ENCODE measurements around the gene LRRC59. TPM values are rescaled to one million over a fixed set of nuclear protein-coding genes. Genes with fewer than 3 reads are reported as not detected.

LRRC59 gene
- total RNA-seq, 1 experiment from 2014 or later: 137 TPM

GRCh38 chr17:50361561-50362480 lies 35.5 kb downstream of the LRRC59 start:
- DNase-seq (ENCODE audit: low spot score): peak; percentile 73

- no peak for DNase-seq (ENCODE audit: low spot score)
Observed at GRCh38 chr17:50360486-50361115, 36.7 kb downstream of the LRRC59 start.

GRCh38 chr17:50359998-50360461 lies 37.3 kb downstream of the LRRC59 start:
- DNase-seq (ENCODE audit: low spot score): no peak

GRCh38 chr17:50359005-50359699 lies 38.2 kb downstream of the LRRC59 start:
- no peak for DNase-seq (ENCODE audit: low spot score)

- no peak for DNase-seq (ENCODE audit: low spot score)
Observed at GRCh38 chr17:50358177-50358576, 39.1 kb downstream of the LRRC59 start.

GRCh38 chr17:50356892-50357510 lies 40.3 kb downstream of the LRRC59 start:
- no peak for DNase-seq (ENCODE audit: low spot score)

GRCh38 chr17:50356418-50356817 lies 40.9 kb downstream of the LRRC59 start:
- no peak for DNase-seq (ENCODE audit: low spot score)

- no peak for DNase-seq (ENCODE audit: low spot score)
Observed at GRCh38 chr17:50355701-50356341, 41.5 kb downstream of the LRRC59 start.

- DNase-seq (ENCODE audit: low spot score): no peak
Observed at GRCh38 chr17:50355336-50355700, 42.0 kb downstream of the LRRC59 start.

GRCh38 chr17:50354776-50355175 lies 42.5 kb downstream of the LRRC59 start:
- no peak for DNase-seq (ENCODE audit: low spot score)

GRCh38 chr17:50354198-50354597 lies 43.1 kb downstream of the LRRC59 start:
- no peak for DNase-seq (ENCODE audit: low spot score)

- no peak for DNase-seq (ENCODE audit: low spot score)
Observed at GRCh38 chr17:50353600-50354195, 43.6 kb downstream of the LRRC59 start.

- DNase-seq (ENCODE audit: low spot score): no peak
Observed at GRCh38 chr17:50352693-50353599, 44.4 kb downstream of the LRRC59 start.

GRCh38 chr17:50352072-50352692 lies 45.1 kb downstream of the LRRC59 start:
- no peak for DNase-seq (ENCODE audit: low spot score)

GRCh38 chr17:50350733-50351132 lies 46.6 kb downstream of the LRRC59 start:
- DNase-seq (ENCODE audit: low spot score): no peak

- DNase-seq (ENCODE audit: low spot score): no peak
Observed at GRCh38 chr17:50349243-50349600, 48.1 kb downstream of the LRRC59 start.

GRCh38 chr17:50348522-50349242 lies 48.6 kb downstream of the LRRC59 start:
- no peak for DNase-seq (ENCODE audit: low spot score)

- DNase-seq (ENCODE audit: low spot score): no peak
Observed at GRCh38 chr17:50347894-50348291, 49.4 kb downstream of the LRRC59 start.

Data from HT-29 (cell line).